HepG2 (cell line): ENCODE results near the gene PLPP3. TPM values are rescaled to one million over a fixed set of nuclear protein-coding genes. Genes with fewer than 3 reads are reported as not detected.
A peak's percentile ranks its signal among the peaks of the same experiment; 100 is the strongest.

Experiments
- CREM ChIP-seq, 2 experiments: sonication (generic) in 1 of 2; formaldehyde crosslinking in 1 of 2; IDR thresholded peaks; 2 replicates each; pipeline versions ENCODE4 v1.4.0 to v1.6.1; 2016 to 2020; ENCODE audit warnings: antibody characterized with exemption in 1 of 2, mild to moderate bottlenecking in 1 of 2, missing genetic modification reagents in 1 of 2
- DNMT1 ChIP-seq: sonication (generic); formaldehyde crosslinking; IDR thresholded peaks from 2 replicates; pipeline ENCODE4 v1.5.1; 2020; ENCODE audit warnings: mild to moderate bottlenecking, missing genetic modification reagents
- EP300 ChIP-seq, 3 experiments: sonication (generic) in 1 of 3; formaldehyde crosslinking in 1 of 3; IDR thresholded peaks; 2 replicates each; pipeline versions ENCODE4 v1.5.1 to v1.6.1; 2011 to 2020; ENCODE audit warnings: low read depth in 2 of 3, low read length in 2 of 3, borderline replicate concordance in 1 of 3, improper control_type of control experiment in 1 of 3, mild to moderate bottlenecking in 1 of 3, missing genetic modification reagents in 1 of 3, moderate library complexity in 1 of 3
- PAX8 ChIP-seq: sonication (generic); formaldehyde crosslinking; IDR thresholded peaks from 2 replicates; pipeline ENCODE4 v1.8.0; 2022; ENCODE audit warnings: mild to moderate bottlenecking, missing genetic modification reagents, borderline replicate concordance
- RAD21 ChIP-seq: fragments of 450-650 bp; formaldehyde crosslinking; IDR thresholded peaks from 2 replicates; pipeline ENCODE4 v1.5.0; 2020; ENCODE audit warnings: mild to moderate bottlenecking
- RARA ChIP-seq: IDR thresholded peaks from 2 replicates; pipeline ENCODE4 v1.6.1; 2016; ENCODE audit warnings: missing genetic modification reagents, missing compliant biosample characterization
- SIX1 ChIP-seq: sonication (generic); formaldehyde crosslinking; IDR thresholded peaks from 2 replicates; pipeline ENCODE4 v1.4.0; 2020; ENCODE audit warnings: missing genetic modification reagents, borderline replicate concordance
- SIX4 ChIP-seq: sonication (generic); formaldehyde crosslinking; IDR thresholded peaks from 2 replicates; pipeline ENCODE4 v1.4.0; 2020; ENCODE audit warnings: missing genetic modification reagents
- ZMYM4 ChIP-seq: sonication (generic); formaldehyde crosslinking; IDR thresholded peaks from 2 replicates; pipeline ENCODE4 v1.8.1; 2023; ENCODE audit warnings: mild to moderate bottlenecking, missing genetic modification reagents
- ZNF335 ChIP-seq: sonication (generic); formaldehyde crosslinking; IDR thresholded peaks from 2 replicates; pipeline ENCODE4 v1.4.0; 2020; ENCODE audit warnings: missing genetic modification reagents
- ZNF839 ChIP-seq: sonication (generic); formaldehyde crosslinking; IDR thresholded peaks from 2 replicates; pipeline ENCODE4 v1.4.0; 2020; ENCODE audit warnings: missing genetic modification reagents, mild to moderate bottlenecking, borderline replicate concordance
- polyA plus RNA-seq, 8 experiments: library from polyadenylated mRNA; depleted of rRNA in 3 of 8; stranded (reverse) in 7 of 8; unstranded in 1 of 8; fragments of >200 nt; fragmentation: Illumina TruSeq in 4 of 8; extraction: Trizol in 4 of 8; gene quantifications; 2 replicates each; pipeline versions ENCODE4 v1.2.1 to v1.2.3, GENCODE V29; 2011 to 2016; ENCODE audit warnings: low read depth in 4 of 8, missing spikeins in 1 of 8, mixed read lengths in 1 of 8; ENCODE audit not compliant: insufficient read depth in 1 of 8
- total RNA-seq, 5 experiments: library from RNA; depleted of rRNA; stranded (reverse); fragments of >200 nt; fragmentation: Illumina TruSeq; extraction: Trizol; gene quantifications; 2 replicates each; pipeline ENCODE4 v1.2.3, GENCODE V29; 2016; ENCODE audit warnings: low read depth in 1 of 5
- TF ChIP-seq, protein P1 (sequence below): sonication (generic); formaldehyde crosslinking; IDR thresholded peaks from 2 replicates; pipeline ENCODE4 v1.9.0; 2022; ENCODE audit warnings: low read depth, missing genetic modification reagents
- TF ChIP-seq, protein P2 (sequence below): sonication (generic); formaldehyde crosslinking; IDR thresholded peaks from 2 replicates; pipeline ENCODE4 v1.5.0; 2020; ENCODE audit warnings: mild to moderate bottlenecking, missing genetic modification reagents
- TF ChIP-seq, protein P3 (sequence below): sonication (generic); formaldehyde crosslinking; IDR thresholded peaks from 2 replicates; pipeline ENCODE4 v1.4.0; 2020; ENCODE audit warnings: mild to moderate bottlenecking, missing genetic modification reagents, borderline replicate concordance

Gene PLPP3
- total and polyA plus RNA-seq, 2 of the 13 experiments (the other 11 are each of a cell fraction or from before 2014, with no cell fraction given): 49.7 to 65.8 TPM

DNA sequence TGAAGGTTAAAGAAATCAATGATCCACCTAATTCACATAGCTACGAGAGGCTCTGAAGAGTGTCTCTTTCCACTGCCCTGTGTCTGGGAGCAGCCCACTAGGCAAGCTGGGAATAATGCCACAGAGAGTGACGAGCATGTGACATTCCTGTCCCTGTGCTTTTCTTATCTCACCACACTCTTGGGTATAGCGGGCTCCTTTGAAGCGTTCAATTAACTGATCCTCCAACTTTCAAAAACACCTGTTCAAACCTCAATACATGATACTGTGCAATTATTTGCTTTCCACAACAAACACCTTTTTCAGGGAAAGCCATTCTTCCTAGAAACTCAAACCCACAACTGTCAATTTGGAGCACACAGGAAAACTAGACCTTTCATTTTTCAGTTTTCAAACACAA lies 43.4 kb downstream of the PLPP3 start (continued):
- TF ChIP-seq, protein P1, sequence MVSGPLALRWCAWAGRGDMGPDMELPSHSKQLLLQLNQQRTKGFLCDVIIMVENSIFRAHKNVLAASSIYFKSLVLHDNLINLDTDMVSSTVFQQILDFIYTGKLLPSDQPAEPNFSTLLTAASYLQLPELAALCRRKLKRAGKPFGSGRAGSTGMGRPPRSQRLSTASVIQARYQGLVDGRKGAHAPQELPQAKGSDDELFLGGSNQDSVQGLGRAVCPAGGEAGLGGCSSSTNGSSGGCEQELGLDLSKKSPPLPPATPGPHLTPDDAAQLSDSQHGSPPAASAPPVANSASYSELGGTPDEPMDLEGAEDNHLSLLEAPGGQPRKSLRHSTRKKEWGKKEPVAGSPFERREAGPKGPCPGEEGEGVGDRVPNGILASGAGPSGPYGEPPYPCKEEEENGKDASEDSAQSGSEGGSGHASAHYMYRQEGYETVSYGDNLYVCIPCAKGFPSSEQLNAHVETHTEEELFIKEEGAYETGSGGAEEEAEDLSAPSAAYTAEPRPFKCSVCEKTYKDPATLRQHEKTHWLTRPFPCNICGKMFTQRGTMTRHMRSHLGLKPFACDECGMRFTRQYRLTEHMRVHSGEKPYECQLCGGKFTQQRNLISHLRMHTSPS (CRISPR knock-in tag): no peak
- TF ChIP-seq, protein P2, sequence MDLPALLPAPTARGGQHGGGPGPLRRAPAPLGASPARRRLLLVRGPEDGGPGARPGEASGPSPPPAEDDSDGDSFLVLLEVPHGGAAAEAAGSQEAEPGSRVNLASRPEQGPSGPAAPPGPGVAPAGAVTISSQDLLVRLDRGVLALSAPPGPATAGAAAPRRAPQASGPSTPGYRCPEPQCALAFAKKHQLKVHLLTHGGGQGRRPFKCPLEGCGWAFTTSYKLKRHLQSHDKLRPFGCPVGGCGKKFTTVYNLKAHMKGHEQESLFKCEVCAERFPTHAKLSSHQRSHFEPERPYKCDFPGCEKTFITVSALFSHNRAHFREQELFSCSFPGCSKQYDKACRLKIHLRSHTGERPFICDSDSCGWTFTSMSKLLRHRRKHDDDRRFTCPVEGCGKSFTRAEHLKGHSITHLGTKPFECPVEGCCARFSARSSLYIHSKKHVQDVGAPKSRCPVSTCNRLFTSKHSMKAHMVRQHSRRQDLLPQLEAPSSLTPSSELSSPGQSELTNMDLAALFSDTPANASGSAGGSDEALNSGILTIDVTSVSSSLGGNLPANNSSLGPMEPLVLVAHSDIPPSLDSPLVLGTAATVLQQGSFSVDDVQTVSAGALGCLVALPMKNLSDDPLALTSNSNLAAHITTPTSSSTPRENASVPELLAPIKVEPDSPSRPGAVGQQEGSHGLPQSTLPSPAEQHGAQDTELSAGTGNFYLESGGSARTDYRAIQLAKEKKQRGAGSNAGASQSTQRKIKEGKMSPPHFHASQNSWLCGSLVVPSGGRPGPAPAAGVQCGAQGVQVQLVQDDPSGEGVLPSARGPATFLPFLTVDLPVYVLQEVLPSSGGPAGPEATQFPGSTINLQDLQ: no peak
- TF ChIP-seq ZNF335 (CRISPR knock-in tag): no peak
- peak; percentile 74; the same call in 1 of the 2 replicates for TF ChIP-seq SIX1 (CRISPR knock-in tag)
- TF ChIP-seq ZNF839 (CRISPR knock-in tag): no peak
- TF ChIP-seq RARA: peak; percentile 55
- 0 out of 2 replicates have a peak, but pooled peaks have one; percentile 44 for TF ChIP-seq ZMYM4
- TF ChIP-seq PAX8 (CRISPR knock-in tag): no peak
- TF ChIP-seq, protein P3, sequence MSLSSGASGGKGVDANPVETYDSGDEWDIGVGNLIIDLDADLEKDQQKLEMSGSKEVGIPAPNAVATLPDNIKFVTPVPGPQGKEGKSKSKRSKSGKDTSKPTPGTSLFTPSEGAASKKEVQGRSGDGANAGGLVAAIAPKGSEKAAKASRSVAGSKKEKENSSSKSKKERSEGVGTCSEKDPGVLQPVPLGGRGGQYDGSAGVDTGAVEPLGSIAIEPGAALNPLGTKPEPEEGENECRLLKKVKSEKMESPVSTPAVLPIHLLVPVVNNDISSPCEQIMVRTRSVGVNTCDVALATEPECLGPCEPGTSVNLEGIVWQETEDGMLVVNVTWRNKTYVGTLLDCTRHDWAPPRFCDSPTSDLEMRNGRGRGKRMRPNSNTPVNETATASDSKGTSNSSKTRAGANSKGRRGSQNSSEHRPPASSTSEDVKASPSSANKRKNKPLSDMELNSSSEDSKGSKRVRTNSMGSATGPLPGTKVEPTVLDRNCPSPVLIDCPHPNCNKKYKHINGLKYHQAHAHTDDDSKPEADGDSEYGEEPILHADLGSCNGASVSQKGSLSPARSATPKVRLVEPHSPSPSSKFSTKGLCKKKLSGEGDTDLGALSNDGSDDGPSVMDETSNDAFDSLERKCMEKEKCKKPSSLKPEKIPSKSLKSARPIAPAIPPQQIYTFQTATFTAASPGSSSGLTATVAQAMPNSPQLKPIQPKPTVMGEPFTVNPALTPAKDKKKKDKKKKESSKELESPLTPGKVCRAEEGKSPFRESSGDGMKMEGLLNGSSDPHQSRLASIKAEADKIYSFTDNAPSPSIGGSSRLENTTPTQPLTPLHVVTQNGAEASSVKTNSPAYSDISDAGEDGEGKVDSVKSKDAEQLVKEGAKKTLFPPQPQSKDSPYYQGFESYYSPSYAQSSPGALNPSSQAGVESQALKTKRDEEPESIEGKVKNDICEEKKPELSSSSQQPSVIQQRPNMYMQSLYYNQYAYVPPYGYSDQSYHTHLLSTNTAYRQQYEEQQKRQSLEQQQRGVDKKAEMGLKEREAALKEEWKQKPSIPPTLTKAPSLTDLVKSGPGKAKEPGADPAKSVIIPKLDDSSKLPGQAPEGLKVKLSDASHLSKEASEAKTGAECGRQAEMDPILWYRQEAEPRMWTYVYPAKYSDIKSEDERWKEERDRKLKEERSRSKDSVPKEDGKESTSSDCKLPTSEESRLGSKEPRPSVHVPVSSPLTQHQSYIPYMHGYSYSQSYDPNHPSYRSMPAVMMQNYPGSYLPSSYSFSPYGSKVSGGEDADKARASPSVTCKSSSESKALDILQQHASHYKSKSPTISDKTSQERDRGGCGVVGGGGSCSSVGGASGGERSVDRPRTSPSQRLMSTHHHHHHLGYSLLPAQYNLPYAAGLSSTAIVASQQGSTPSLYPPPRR: peak; percentile 94
- TF ChIP-seq RAD21 (CRISPR knock-in tag): no peak
- peak; percentile 82; the same call in 1 of the 2 replicates for TF ChIP-seq CREM (IDR thresholded peaks at IDR 0.05)
- TF ChIP-seq CREM (CRISPR knock-in tag; IDR thresholded peaks at IDR 0.05): no peak
- peak in 1 of 2 experiments; percentile 78; a peak in 2 of 4 replicates for TF ChIP-seq EP300 (IDR thresholded peaks at IDR 0.05; ENCODE audit: low read depth in 2 of 2, low read length in 2 of 2)
- TF ChIP-seq EP300 (CRISPR knock-in tag; IDR thresholded peaks at IDR 0.05; ENCODE audit: borderline replicate concordance): peak; percentile 80; the same call in 1 of the 2 replicates
- peak; percentile 59; the same call in 1 of the 2 replicates for TF ChIP-seq SIX4 (CRISPR knock-in tag)
- no peak for TF ChIP-seq DNMT1
